Activated gamma-delta T cell treated with anti-CD3 and anti-CD28 coated beads, Interleukin-2, amount 50 U/mL, for 16 hours (primary cell): Measurements from ENCODE around the gene PTPN1.
"Not testable (repeated sequence)": the region's sequence is repeated elsewhere in the genome, so short reads cannot be mapped to it uniquely, and the experiment has no call there.

ENCODE experiments used
- DNase-seq: peaks from one replicate; pipeline ENCODE4 v3.0.0-alpha.2; 2020; ENCODE audit warnings: low read depth

Gene PTPN1

GRCh38 chr20:50558483-50558925, 48.3 kb downstream of the PTPN1 start:
- no peak for DNase-seq

- no peak for DNase-seq
These were observed 49.0 kb downstream of the PTPN1 start for GRCh38 chr20:50559149-50559548.

GRCh38 chr20:50559856-50560638, 49.9 kb downstream of the PTPN1 start:
- no peak for DNase-seq

GRCh38 chr20:50560867-50561266, 50.7 kb downstream of the PTPN1 start:
- DNase-seq, result no peak

GRCh38 chr20:50561379-50562078, 51.3 kb downstream of the PTPN1 start:
- DNase-seq, result peak; percentile 27

- DNase-seq, result no peak
These were observed 52.1 kb downstream of the PTPN1 start for GRCh38 chr20:50562262-50562701.

- no peak for DNase-seq
These were observed 53.2 kb downstream of the PTPN1 start for GRCh38 chr20:50563133-50563944.

GRCh38 chr20:50565383-50565782, 55.2 kb downstream of the PTPN1 start:
- no peak for DNase-seq

- no peak for DNase-seq
These were observed 55.7 kb downstream of the PTPN1 start for GRCh38 chr20:50565871-50566270.

GRCh38 chr20:50567860-50568548, 57.8 kb downstream of the PTPN1 start:
- DNase-seq, result no peak

- no peak for DNase-seq
These were observed 58.4 kb downstream of the PTPN1 start for GRCh38 chr20:50568549-50568942.

GRCh38 chr20:50569487-50569863, 59.3 kb downstream of the PTPN1 start:
- DNase-seq, result not testable (repeated sequence)

GRCh38 chr20:50569864-50570836, 60.0 kb downstream of the PTPN1 start:
- DNase-seq, result no peak

GRCh38 chr20:50571466-50571865, 61.3 kb downstream of the PTPN1 start:
- no peak for DNase-seq

GRCh38 chr20:50572938-50573777, 63.0 kb downstream of the PTPN1 start:
- DNase-seq, result no peak

- no peak for DNase-seq
These were observed 63.9 kb downstream of the PTPN1 start for GRCh38 chr20:50574108-50574507.

- DNase-seq, result no peak
These were observed 64.4 kb downstream of the PTPN1 start for GRCh38 chr20:50574586-50574985.

GRCh38 chr20:50575865-50576720, 65.9 kb downstream of the PTPN1 start:
- peak; percentile 35 for DNase-seq
